ENCODE results near the gene TOPBP1. TPM values are rescaled to one million over a fixed set of nuclear protein-coding genes. Genes with fewer than 3 reads are reported as not detected.

TOPBP1 gene
- 10 to 100 TPM in 3 of 4 donors, 1 to 10 TPM in 1; 8.6 to 31.1 (median 25.3) TPM for total RNA-seq

DNA sequence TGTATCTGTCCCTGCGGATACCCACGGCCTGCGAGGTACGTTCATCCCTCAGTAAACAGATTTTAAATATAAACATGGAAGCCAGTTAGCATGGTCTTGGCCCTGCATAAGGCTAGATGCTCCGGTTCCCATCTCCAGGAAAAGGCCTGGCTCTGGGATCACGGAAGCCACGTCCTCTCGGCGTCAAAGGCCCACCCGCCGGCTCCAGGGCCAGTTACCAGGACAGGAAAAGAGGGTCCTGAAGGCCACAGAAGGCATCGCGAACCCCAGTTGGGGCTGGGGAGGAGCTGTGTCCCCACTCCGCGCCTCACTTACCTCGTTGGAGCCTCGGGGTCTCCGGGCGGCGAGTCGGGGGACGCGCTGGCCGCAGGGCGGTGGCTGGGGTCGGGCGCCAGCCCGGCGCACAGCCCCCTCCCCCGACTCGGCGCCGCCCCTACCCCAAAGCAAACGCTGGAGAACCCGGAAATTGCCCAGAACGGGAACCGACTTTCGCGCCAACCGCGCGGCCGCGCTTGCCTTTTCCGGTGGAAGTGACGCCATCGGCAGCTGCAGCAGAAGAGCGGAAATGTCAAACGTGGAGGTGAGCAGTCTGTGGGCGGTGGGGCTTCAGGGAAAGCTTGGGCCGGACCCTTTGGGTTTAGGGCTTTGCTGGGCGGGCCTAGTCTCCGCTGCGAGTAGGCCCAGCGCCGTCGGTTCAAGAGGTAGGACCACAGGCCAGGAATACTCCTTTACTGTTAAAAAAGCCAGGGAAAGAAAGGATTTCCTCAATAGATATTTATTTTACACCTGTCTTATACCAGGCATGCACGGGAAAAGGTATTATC is at the start of gene TOPBP1:
TSS of gene TOPBP1 (minus strand) at position 488 of the 824 bp plus-strand sequence. CDS start 814 bp downstream, outside the sequence.
- H3K27me3 ChIP-seq = no peaks in the 10 kb centered on the region
- DNase-seq = peak; percentile 12
- H3K9me3 ChIP-seq = no peaks in the 10 kb centered on the region
- 0% methylated on average over 19 to 25 of the region's 58 CpGs for WGBS, 2 donors
- TF ChIP-seq, protein P1, sequence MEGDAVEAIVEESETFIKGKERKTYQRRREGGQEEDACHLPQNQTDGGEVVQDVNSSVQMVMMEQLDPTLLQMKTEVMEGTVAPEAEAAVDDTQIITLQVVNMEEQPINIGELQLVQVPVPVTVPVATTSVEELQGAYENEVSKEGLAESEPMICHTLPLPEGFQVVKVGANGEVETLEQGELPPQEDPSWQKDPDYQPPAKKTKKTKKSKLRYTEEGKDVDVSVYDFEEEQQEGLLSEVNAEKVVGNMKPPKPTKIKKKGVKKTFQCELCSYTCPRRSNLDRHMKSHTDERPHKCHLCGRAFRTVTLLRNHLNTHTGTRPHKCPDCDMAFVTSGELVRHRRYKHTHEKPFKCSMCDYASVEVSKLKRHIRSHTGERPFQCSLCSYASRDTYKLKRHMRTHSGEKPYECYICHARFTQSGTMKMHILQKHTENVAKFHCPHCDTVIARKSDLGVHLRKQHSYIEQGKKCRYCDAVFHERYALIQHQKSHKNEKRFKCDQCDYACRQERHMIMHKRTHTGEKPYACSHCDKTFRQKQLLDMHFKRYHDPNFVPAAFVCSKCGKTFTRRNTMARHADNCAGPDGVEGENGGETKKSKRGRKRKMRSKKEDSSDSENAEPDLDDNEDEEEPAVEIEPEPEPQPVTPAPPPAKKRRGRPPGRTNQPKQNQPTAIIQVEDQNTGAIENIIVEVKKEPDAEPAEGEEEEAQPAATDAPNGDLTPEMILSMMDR (IDR thresholded peaks at IDR 0.05) = no peak
- TF ChIP-seq POLR2A (IDR thresholded peaks at IDR 0.05) = peak in 1 of 4 donors; percentile 42
- H3K27ac ChIP-seq = peak within 1 kb of the TSS; percentile 85 to 96 (median 92)
- intact Hi-C loops (cut with DNase I) = loop anchor here (10.0 kb wide), 1 partner anchor 163 kb away; no protein-coding TSS in a partner anchor
- peaks cover 3 to 44% (median 10%) of the 10 kb centered on the region in 3 donors for H3K4me1 ChIP-seq
- peak within 1 kb of the TSS; percentile 78 to 99 (median 88) for H3K4me3 ChIP-seq
- H3K36me3 ChIP-seq = peaks cover 0 to 22% (median 5%) of the 10 kb centered on the region in 3 donors

DNA sequence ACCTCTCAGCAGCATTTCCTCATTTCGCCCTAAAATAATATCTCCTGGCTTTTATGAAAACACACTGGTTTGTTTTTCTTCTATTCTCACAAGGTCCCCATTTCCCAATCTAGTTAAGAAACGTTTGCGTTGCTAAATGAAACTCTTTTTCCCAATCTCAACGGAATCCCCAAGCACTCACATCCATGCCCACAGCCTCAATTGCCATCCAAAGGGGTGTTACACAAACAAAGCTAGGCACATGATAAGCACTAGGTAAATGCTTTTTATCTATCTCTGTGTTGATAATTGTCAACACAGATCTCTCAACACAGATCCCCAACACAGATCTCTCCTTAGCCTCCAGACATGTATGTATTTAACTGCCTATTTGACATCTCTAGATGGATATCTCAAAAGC is 49.3 kb upstream of the TOPBP1 start:
- Histone ChIP-seq H3K27me3 (no peaks in the 10 kb centered on the region), H3K27ac (no peak overlapping the region), H3K4me1 (peaks cover 0 to 6% (median 0%) of the 10 kb centered on the region in 3 donors), H3K9me3 (no peaks in the 10 kb centered on the region), H3K36me3 (no peaks in the 10 kb centered on the region), H3K4me3 (no peak overlapping the region)
- TF ChIP-seq, protein P1 (IDR thresholded peaks at IDR 0.05) = no peak
- TF ChIP-seq POLR2A (IDR thresholded peaks at IDR 0.05) = no peak
- no peak for DNase-seq
- intact Hi-C loops (cut with DNase I) = no loop called here
- WGBS, 2 donors = 63 to 68% methylated on average over 4 of the region's 4 CpGs

DNA sequence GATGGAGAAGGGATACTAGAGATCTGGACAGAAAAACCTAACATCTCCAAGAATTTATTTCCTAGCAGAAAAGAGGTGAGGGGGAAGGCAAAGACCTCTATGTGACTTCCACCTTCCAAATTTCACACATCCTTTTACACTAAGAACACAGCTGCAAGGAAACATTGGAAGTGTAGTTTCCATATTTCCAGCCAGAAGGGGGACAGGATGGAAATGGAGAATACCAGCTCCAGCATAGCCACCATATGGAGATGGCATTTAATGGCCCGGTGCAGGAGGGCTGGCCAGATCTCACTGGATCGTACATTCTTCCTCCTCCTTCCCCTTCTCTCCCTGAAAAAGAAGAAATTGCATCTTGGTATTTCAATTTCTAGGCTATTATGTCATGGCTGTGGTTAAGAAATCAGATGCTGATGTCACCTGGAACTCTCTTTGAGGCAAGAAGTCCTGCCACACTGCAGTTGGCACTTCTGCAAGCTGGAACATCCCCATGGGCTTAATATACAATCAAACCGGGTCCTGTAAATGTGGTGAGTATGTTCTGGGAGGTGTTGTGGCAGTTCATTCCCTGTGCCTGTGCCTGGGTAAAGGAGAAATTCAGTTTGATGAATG is 47.5 kb upstream of the TOPBP1 start:
- no peak for DNase-seq
- TF ChIP-seq, protein P1 (IDR thresholded peaks at IDR 0.05) = no peak
- no peak for TF ChIP-seq POLR2A (IDR thresholded peaks at IDR 0.05)
- 76% methylated on average over 3 of the region's 3 CpGs for WGBS, 2 donors
- intact Hi-C loops (cut with DNase I) = no loop called here
- Histone ChIP-seq H3K27me3 (no peaks in the 10 kb centered on the region), H3K9me3 (no peaks in the 10 kb centered on the region), H3K36me3 (no peaks in the 10 kb centered on the region), H3K4me1 (peaks cover 0 to 6% (median 0%) of the 10 kb centered on the region in 3 donors), H3K4me3 (no peak overlapping the region), H3K27ac (no peak overlapping the region)

DNA sequence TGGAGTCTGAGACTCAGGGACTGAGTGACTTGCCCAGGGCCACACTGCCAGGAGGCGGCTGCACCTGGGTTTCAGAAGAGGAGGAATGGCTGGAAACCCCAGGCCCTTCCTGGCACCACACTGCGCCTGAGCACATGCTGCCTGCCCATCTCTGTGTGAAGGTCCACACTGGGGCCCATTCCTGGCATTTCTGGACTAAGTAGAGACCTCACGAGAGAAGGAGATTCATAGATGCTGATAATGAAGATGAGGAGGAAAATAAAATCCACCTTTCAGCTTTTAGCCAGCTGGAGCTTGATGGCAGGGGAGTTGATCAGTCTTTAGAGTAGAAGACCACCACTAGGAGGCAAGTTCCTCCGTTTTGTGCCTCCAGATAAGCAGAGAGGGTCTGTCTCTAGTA is 44.3 kb upstream of the TOPBP1 start:
- no peak for DNase-seq
- Histone ChIP-seq H3K9me3 (no peaks in the 10 kb centered on the region), H3K4me3 (no peak overlapping the region), H3K27ac (no peak overlapping the region), H3K36me3 (no peaks in the 10 kb centered on the region), H3K27me3 (no peaks in the 10 kb centered on the region), H3K4me1 (no peaks in the 10 kb centered on the region)
- intact Hi-C loops (cut with DNase I) = no loop called here
- 64 to 69% methylated on average over 4 of the region's 4 CpGs for WGBS, 2 donors
- TF ChIP-seq, protein P1 (IDR thresholded peaks at IDR 0.05) = no peak
- TF ChIP-seq POLR2A (IDR thresholded peaks at IDR 0.05) = no peak

DNA sequence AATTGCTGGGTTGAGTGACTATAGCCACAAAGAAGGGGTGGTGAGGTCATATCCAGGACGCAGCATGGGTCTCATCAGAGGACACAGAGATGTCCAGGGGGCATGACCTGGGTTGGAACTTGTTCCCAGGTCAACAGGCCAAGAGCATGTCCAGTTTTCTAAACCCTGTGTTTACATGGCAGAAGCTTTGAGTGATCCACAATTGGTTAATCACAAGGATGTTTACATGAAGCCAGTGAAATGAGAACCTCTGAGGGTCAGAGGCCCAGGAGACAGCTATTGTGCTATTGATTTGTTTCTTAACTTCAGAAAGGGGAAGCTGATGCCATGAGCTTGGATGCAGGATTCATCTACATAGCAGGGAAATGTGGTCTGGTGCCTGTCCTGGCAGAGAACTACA is 42.2 kb upstream of the TOPBP1 start:
- Histone ChIP-seq H3K9me3 (no peaks in the 10 kb centered on the region), H3K27ac (no peak overlapping the region), H3K4me3 (no peak overlapping the region), H3K36me3 (no peaks in the 10 kb centered on the region), H3K4me1 (no peaks in the 10 kb centered on the region), H3K27me3 (no peaks in the 10 kb centered on the region)
- 73 to 80% methylated on average over 1 of the region's 1 CpG for WGBS, 2 donors
- intact Hi-C loops (cut with DNase I) = no loop called here
- TF ChIP-seq POLR2A (IDR thresholded peaks at IDR 0.05) = no peak
- TF ChIP-seq, protein P1 (IDR thresholded peaks at IDR 0.05) = no peak
- no peak for DNase-seq
